ENCODE results near the gene SLC7A1.
A peak's percentile ranks its signal among the peaks of the same experiment; 100 is the strongest.
"Not testable (repeated sequence)": the region's sequence is repeated elsewhere in the genome, so short reads cannot be mapped to it uniquely, and the experiment has no call there.

Gene SLC7A1

GRCh38 chr13:29595380-29596063, at the start of gene SLC7A1:
Gene SLC7A1 (minus strand): TSS chr13:29595688. CDS start chr13:29536188, 59,500 bp downstream.
- peak; percentile 65 for DNase-seq

- no peak for DNase-seq
Observed at GRCh38 chr13:29640665-29641064, 45.2 kb upstream of the SLC7A1 start.

- not testable (repeated sequence) for DNase-seq
Observed at GRCh38 chr13:29636831-29637230, 41.3 kb upstream of the SLC7A1 start.

GRCh38 chr13:29624997-29625396, 29.5 kb upstream of the SLC7A1 start:
- DNase-seq, result no peak

GRCh38 chr13:29621841-29622240, 26.4 kb upstream of the SLC7A1 start:
- DNase-seq, result no peak

GRCh38 chr13:29621051-29621800, 25.7 kb upstream of the SLC7A1 start:
- DNase-seq, result no peak

- DNase-seq, result no peak
Observed at GRCh38 chr13:29619995-29620394, 24.5 kb upstream of the SLC7A1 start.

- DNase-seq, result no peak
Observed at GRCh38 chr13:29613101-29613500, 17.6 kb upstream of the SLC7A1 start.

GRCh38 chr13:29607465-29607864, 12.0 kb upstream of the SLC7A1 start:
- no peak for DNase-seq

GRCh38 chr13:29605860-29606526, 10.5 kb upstream of the SLC7A1 start:
- no peak for DNase-seq

- DNase-seq, result no peak
Observed at GRCh38 chr13:29598321-29598720, 2.8 kb upstream of the SLC7A1 start.

GRCh38 chr13:29597706-29598105, 2.2 kb upstream of the SLC7A1 start:
- DNase-seq, result no peak

GRCh38 chr13:29597246-29597645, 1.8 kb upstream of the SLC7A1 start:
- DNase-seq, result no peak

- DNase-seq, result no peak
Observed at GRCh38 chr13:29596064-29596418, 553 bp upstream of the SLC7A1 start.

- DNase-seq, result no peak
Observed at GRCh38 chr13:29594710-29595379, 643 bp downstream of the SLC7A1 start.

- no peak for DNase-seq
Observed at GRCh38 chr13:29594303-29594709, 1.2 kb downstream of the SLC7A1 start.

- no peak for DNase-seq
Observed at GRCh38 chr13:29593605-29594297, 1.7 kb downstream of the SLC7A1 start.

GRCh38 chr13:29591310-29591709, 4.2 kb downstream of the SLC7A1 start:
- DNase-seq, result no peak

- no peak for DNase-seq
Observed at GRCh38 chr13:29589967-29590366, 5.5 kb downstream of the SLC7A1 start.

- no peak for DNase-seq
Observed at GRCh38 chr13:29589234-29589633, 6.3 kb downstream of the SLC7A1 start.

- no peak for DNase-seq
Observed at GRCh38 chr13:29587645-29588044, 7.8 kb downstream of the SLC7A1 start.

- DNase-seq, result no peak
Observed at GRCh38 chr13:29583073-29583785, 12.3 kb downstream of the SLC7A1 start.
